Retinal pigment epithelial cell (primary cell): ENCODE results near the gene GRPR.

Source experiments
- DNase-seq: peaks from one replicate; pipeline ENCODE4 v3.0.0-alpha.2; 2010; ENCODE audit warnings: low read depth
- H3K4me3 ChIP-seq: 2 replicates; pipeline ENCODE4 v1.5.1; 2011; ENCODE audit warnings: mild to moderate bottlenecking, low read length, control low read depth, moderate library complexity
- TF ChIP-seq, protein P1 (sequence below): conservative IDR thresholded peaks from 2 replicates; pipeline ENCODE4 v1.5.1; 2011; ENCODE audit warnings: low read depth, low read length, control low read depth, inconsistent platforms

GRPR gene

DNA sequence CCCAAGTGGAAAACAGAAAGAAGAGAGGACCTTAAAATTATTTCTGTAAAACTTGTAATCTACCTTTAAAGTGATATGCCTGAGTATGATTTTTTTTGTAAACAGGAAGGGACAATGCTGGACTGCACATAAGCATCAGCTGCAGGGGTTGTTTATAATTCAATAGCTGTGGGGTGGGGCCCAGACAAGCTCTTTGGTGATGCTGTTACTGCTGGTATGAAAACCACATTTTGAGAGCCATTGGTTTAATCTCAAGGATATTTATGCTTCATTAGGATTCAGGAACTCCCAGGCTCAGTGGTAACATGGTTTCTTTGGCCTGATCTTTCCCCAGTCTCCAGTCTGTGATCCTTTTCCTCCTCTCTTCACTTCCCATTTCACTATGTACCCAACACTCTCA lies 34.3 kb upstream of the GRPR start:
- no peak for DNase-seq
- no peak overlapping the region for H3K4me3 ChIP-seq
- TF ChIP-seq, protein P1, sequence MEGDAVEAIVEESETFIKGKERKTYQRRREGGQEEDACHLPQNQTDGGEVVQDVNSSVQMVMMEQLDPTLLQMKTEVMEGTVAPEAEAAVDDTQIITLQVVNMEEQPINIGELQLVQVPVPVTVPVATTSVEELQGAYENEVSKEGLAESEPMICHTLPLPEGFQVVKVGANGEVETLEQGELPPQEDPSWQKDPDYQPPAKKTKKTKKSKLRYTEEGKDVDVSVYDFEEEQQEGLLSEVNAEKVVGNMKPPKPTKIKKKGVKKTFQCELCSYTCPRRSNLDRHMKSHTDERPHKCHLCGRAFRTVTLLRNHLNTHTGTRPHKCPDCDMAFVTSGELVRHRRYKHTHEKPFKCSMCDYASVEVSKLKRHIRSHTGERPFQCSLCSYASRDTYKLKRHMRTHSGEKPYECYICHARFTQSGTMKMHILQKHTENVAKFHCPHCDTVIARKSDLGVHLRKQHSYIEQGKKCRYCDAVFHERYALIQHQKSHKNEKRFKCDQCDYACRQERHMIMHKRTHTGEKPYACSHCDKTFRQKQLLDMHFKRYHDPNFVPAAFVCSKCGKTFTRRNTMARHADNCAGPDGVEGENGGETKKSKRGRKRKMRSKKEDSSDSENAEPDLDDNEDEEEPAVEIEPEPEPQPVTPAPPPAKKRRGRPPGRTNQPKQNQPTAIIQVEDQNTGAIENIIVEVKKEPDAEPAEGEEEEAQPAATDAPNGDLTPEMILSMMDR = no peak

DNA sequence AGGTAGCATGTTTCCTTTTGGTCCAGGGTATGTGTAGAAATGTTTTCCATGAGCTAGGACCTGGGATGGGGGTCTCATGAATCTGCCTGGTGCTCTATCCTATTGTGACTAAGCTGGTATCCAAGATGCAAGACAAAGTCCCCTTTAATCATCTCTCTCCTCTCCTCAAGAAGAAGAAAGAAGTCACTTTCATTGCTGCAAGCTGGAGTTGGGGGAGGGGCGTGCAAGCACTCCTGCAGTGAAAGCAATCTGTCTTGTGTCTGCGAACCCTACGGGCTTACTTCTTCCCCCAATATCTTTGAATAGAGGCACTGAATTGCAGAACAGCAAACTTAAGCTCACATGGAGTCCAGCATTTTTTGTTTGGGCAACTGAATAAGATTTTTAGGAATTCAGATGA lies 27.2 kb upstream of the GRPR start:
- TF ChIP-seq, protein P1 = no peak
- no peak overlapping the region for H3K4me3 ChIP-seq
- DNase-seq = no peak

DNA sequence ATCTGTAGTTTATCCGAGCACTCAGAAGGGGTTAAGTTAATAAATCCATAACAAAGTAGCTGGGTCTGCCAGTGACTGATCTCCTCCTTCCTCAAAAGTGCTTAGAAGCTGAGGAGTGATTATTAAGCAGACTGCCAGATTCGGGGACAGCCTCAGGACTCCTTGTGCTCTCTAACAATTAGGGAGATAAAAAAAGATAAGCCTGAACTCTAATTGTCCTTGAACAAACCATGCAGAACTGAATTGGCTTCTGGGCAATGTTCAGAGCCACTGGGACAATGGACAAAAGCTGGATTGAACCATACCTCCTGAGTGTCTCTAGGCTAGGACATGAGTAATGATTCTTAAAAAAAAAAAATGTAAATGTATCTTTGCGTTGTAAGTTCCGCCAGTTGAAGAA lies 22.7 kb upstream of the GRPR start:
- TF ChIP-seq, protein P1 = no peak
- no peak for DNase-seq
- H3K4me3 ChIP-seq = no peak overlapping the region

DNA sequence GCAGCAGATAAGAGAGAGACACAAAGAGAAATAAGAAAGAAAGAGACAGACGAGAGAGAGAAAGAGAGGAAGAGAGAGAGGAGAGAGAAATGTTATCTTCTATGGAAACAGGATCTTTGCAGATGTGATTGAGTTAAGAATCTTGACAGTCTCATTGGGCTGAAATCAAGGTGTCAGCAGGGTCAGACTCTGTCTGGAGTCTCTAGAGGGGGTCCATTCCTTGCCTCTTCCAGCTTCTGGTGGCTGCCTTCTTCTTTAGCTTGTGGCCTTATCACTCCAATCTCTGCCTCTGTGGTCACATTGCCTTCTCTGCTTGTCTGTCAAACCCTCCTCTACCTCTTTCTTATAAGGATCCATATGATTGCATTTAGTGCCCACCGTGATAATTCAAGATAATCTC lies 21.8 kb upstream of the GRPR start:
- no peak for DNase-seq
- H3K4me3 ChIP-seq = no peak overlapping the region
- TF ChIP-seq, protein P1 = no peak

DNA sequence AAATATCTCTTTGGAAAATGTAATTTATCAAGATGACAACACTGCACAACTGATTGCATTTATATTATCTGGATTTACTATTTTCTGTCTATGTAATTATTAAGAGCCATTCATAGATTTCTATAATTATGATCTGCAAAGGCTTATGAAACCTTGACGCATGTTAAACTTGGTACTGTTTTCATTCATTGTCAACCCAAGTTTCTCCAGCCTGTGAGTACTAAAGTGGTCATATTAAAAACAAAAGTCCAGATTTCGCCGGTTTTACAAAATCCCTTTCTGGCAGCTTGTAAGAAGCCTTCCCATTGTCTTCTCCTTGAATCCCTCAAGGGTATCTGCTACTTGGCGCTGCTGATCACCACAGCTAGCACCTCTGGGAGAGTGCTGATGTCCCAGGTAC lies 19.7 kb upstream of the GRPR start:
- H3K4me3 ChIP-seq = no peak overlapping the region
- DNase-seq = no peak
- TF ChIP-seq, protein P1 = no peak

DNA sequence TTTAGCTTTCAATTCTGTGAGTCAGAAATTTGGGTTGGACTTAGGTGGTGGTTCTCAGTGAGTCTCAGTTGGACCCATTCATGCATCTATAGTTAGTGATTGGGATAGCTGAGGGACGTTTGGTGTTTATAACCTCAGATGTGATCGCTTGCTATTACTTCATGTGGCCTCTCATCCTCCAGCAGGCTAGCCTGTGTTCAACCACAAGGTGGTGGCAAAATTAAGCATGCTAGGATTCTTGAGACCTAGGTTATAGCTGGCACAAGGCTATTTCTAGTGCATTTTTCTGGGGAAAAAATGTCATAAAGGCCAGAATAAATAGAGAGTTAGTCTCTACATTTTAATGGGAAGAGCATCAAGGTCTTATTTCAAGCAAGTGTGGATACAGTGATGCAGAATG lies 10.9 kb upstream of the GRPR start:
- TF ChIP-seq, protein P1 = peak; percentile 33
- no peak overlapping the region for H3K4me3 ChIP-seq
- no peak for DNase-seq

DNA sequence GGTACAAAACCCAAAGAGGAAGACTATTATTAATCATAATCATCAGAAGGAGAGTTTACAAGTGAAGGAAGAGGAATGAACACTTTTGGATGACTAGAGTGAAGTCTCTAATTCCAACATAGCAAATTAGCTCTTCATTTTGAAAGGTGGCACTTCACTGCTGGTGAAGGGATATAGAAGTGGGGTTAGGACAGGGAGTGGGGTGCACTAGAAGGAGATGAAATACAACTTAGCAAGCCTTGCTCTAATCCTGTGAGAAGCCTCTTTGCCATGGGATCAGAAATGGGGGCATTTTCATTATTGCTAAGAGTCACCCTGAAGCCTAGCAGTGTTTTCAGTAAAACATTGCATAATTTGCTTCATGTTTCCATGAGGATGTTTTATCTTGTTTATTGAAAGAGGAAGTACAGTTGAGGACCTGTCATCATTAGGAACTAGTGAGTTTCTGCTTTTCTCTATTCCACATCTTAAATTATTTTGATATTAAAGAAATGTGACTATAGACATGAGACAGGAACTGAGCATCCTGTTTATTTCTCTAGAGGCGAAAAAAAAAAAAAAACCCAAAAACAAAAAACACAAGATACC lies 9.3 kb upstream of the GRPR start:
- no peak for DNase-seq
- H3K4me3 ChIP-seq = no peak overlapping the region
- TF ChIP-seq, protein P1 = no peak
